ENCODE results near the gene TNFSF13B. TPM values are rescaled to one million over a fixed set of nuclear protein-coding genes. Genes with fewer than 3 reads are reported as not detected.

TNFSF13B gene
- total RNA-seq, 1 experiment from 2014 or later, result 1.4 TPM

DNA sequence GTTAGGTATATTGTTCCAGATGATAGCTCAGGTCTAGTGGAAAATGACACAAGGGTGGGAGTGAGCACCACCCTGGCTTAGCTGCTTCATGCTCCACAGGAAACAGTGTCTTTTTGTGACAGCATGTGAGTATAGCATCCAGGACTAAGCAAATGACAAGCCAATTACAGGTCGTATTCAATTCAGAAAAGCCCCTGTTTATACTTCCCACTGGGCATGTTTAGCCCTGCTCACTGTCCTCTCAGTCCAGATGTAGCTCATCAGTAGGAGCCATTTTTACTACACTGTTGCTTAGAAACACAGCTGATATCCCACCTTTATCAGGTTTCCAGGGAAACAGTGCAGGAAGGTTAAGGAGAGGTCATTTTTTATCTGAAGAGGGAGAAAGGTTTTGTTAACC, 43.3 kb upstream of the TNFSF13B start:
- Histone ChIP-seq H3K36me3 (ENCODE audit: control insufficient read depth, insufficient read depth, low read length) (no peaks in the 10 kb centered on the region; the same call in 1 of the 2 replicates), H3K4me3 (ENCODE audit: low read depth in 2 of 2, low read length in 2 of 2) (no peak overlapping the region), H3K4me1 (ENCODE audit: control insufficient read depth, insufficient read depth, low read length) (no peaks in the 10 kb centered on the region), H3K9me3 (ENCODE audit: control insufficient read depth, insufficient read depth, low read depth, low read length) (no peaks in the 10 kb centered on the region), H3K27ac (ENCODE audit: low read length) (no peak overlapping the region), H3K27me3 (ENCODE audit: control insufficient read depth, insufficient read depth, low read length) (no peaks in the 10 kb centered on the region)
- TF ChIP-seq, protein P1, sequence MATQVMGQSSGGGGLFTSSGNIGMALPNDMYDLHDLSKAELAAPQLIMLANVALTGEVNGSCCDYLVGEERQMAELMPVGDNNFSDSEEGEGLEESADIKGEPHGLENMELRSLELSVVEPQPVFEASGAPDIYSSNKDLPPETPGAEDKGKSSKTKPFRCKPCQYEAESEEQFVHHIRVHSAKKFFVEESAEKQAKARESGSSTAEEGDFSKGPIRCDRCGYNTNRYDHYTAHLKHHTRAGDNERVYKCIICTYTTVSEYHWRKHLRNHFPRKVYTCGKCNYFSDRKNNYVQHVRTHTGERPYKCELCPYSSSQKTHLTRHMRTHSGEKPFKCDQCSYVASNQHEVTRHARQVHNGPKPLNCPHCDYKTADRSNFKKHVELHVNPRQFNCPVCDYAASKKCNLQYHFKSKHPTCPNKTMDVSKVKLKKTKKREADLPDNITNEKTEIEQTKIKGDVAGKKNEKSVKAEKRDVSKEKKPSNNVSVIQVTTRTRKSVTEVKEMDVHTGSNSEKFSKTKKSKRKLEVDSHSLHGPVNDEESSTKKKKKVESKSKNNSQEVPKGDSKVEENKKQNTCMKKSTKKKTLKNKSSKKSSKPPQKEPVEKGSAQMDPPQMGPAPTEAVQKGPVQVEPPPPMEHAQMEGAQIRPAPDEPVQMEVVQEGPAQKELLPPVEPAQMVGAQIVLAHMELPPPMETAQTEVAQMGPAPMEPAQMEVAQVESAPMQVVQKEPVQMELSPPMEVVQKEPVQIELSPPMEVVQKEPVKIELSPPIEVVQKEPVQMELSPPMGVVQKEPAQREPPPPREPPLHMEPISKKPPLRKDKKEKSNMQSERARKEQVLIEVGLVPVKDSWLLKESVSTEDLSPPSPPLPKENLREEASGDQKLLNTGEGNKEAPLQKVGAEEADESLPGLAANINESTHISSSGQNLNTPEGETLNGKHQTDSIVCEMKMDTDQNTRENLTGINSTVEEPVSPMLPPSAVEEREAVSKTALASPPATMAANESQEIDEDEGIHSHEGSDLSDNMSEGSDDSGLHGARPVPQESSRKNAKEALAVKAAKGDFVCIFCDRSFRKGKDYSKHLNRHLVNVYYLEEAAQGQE (IDR thresholded peaks at IDR 0.05; ENCODE audit: insufficient read depth in 1 of 2, low read depth in 2 of 2, low read length in 1 of 2), result no peak
- TF ChIP-seq TCF7L2 (IDR thresholded peaks at IDR 0.05; ENCODE audit: low read depth, low read length) (no peak), POLR2AphosphoS5 (IDR thresholded peaks at IDR 0.05; ENCODE audit: low read depth, low read length) (no peak)
- no peak for ATAC-seq
- CTCF ChIA-PET, result no interaction called here
- BruUV-seq (replicated peaks), result no TSS peak
- in situ Hi-C loops (cut with HindIII; ENCODE audit: low pct_unique_long_range_greater_than_20kb, low sequenced_read_pairs), result no loop called here
- DNase-seq (ENCODE audit: low read depth, low spot score), result no peak
- intact Hi-C loops (cut with micrococcal nuclease; ENCODE audit: unreplicated experiment), result loop anchor here (5.0 kb wide), 1 partner anchor 671 kb away; no protein-coding TSS in a partner anchor
- POLR2A ChIA-PET, result no interaction called here

GRCh38 chr13:108227651-108228272, 41.8 kb upstream of the TNFSF13B start:
- H3K27me3 ChIP-seq (ENCODE audit: control insufficient read depth, insufficient read depth, low read length), result no peaks in the 10 kb centered on the region
- TF ChIP-seq, protein P1 (IDR thresholded peaks at IDR 0.05; ENCODE audit: insufficient read depth in 1 of 2, low read depth in 2 of 2, low read length in 1 of 2), result no peak
- peak; percentile 53; the same call in 1 of the 2 replicates for TF ChIP-seq CTCF (IDR thresholded peaks at IDR 0.05)
- POLR2A ChIA-PET, result no interaction called here
- intact Hi-C loops (cut with micrococcal nuclease; ENCODE audit: unreplicated experiment), result loop anchor here (5.0 kb wide), 1 partner anchor 670 kb away; no protein-coding TSS in a partner anchor
- H3K36me3 ChIP-seq (ENCODE audit: control insufficient read depth, insufficient read depth, low read length), result no peaks in the 10 kb centered on the region; the same call in 1 of the 2 replicates
- DNase-seq (ENCODE audit: low read depth, low spot score) (no peak), ATAC-seq (no peak)
- in situ Hi-C loops (cut with HindIII; ENCODE audit: low pct_unique_long_range_greater_than_20kb, low sequenced_read_pairs), result no loop called here
- H3K4me3 ChIP-seq (ENCODE audit: low read depth in 2 of 2, low read length in 2 of 2), result no peak overlapping the region
- BruUV-seq (replicated peaks), result no TSS peak
- no peaks in the 10 kb centered on the region for H3K9me3 ChIP-seq (ENCODE audit: control insufficient read depth, insufficient read depth, low read depth, low read length)
- no peak overlapping the region for H3K27ac ChIP-seq (ENCODE audit: low read length)
- CTCF ChIA-PET, result no interaction called here
- H3K4me1 ChIP-seq (ENCODE audit: control insufficient read depth, insufficient read depth, low read length), result no peaks in the 10 kb centered on the region
